ENCODE measurements around the gene LCN9. TPM values are rescaled to one million over a fixed set of nuclear protein-coding genes. Genes with fewer than 3 reads are reported as not detected.

Gene LCN9, protein sequence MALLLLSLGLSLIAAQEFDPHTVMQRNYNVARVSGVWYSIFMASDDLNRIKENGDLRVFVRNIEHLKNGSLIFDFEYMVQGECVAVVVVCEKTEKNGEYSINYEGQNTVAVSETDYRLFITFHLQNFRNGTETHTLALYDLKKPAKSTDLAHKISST
- not detected in 2 replicates for total RNA-seq

DNA sequence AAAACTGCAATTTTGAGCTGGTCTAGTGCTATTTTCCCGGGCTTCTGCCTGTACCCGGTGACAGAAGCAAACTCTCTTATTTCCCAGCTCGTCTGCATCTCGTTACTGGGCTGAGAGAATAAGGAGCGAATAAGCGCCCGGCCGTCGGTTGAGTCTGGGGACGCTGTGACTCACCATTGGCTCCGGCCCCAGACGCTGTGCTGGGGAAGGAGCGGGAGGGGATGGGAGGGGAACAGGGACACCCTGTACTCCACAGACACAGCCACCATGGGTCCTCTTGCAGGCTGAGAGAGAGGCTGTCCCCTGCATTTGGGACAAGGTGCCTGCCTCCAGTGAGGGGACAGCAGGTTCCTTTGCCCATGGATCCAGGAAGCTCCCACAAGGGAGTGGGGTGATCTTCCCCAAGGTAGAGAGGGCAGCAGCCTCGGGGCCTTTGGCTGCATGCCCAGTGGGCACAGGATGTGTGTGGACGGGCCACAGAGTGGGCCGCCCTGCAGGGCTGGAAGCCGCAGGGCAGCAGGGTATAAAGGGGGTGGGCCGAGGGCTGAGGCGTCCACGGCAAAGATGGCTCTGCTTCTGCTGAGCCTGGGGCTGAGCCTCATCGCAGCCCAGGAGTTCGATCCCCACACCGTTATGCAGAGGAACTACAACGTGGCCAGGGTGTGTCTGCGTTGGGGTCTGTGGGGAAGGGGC lies at the start of gene LCN9:
TSS of gene LCN9 (plus strand) at position 552 of the 693 bp plus-strand sequence. CDS start at position 565, 13 bp downstream.
- H3K9me3 Mint-ChIP-seq: no peaks in the 10 kb centered on the region
- intact Hi-C loops (cut with micrococcal nuclease): no loop called here
- H3K27me3 Mint-ChIP-seq (ENCODE audit: insufficient read depth): no peaks in the 10 kb centered on the region
- DNase-seq (ENCODE audit: low spot score): no peak
- no peak within 1 kb of the TSS for H3K27ac Mint-ChIP-seq
- H3K36me3 Mint-ChIP-seq (ENCODE audit: low read depth): no peaks in the 10 kb centered on the region
- H3K4me1 Mint-ChIP-seq (ENCODE audit: low read depth): no peaks in the 10 kb centered on the region
- no peak within 1 kb of the TSS for H3K4me3 Mint-ChIP-seq

DNA sequence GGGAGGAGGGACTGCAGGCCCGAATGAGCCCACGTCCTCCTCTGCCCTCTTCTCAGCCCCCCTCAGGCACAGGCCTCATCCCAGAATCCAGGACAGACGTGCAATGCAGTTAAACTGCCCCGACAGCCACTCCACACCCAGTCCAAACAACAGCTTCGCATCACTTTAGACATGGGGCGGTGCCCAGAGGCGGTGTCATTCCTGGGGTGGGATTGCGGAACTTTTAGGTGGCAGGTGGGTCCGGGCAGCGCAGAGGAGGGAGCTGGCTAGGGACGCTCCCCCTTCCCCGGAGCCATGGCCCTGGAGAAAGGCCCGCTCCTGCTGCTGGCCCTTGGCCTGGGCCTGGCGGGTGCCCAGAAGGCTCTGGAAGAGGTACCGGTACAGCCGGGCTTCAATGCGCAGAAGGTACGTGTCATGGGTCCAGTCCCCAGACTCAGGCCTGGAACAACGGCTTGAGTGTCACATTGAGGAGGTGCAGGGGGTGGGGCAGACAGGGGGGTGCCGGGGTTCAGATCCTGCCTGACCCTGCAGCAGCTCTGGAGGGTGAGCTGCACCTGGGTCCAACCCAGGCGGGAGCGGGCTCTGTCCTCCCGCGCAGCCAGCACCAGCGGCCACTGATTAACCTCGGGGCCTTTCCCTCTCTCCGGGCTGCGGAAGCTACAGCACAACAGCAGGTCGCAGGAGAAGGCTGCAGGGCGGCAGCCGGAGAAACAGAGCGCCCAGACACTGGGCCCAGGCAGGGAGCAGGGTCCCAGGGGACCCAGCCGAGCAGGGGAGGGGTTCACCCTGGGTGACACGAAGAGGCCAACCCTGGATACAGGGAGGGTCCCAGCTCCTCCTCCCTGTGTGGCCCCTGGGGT lies 48.9 kb upstream of the LCN9 start:
- H3K36me3 Mint-ChIP-seq (ENCODE audit: low read depth): no peaks in the 10 kb centered on the region
- no peak overlapping the region for H3K27ac Mint-ChIP-seq
- H3K4me3 Mint-ChIP-seq: no peak overlapping the region
- H3K27me3 Mint-ChIP-seq (ENCODE audit: insufficient read depth): no peaks in the 10 kb centered on the region
- no peaks in the 10 kb centered on the region for H3K9me3 Mint-ChIP-seq
- H3K4me1 Mint-ChIP-seq (ENCODE audit: low read depth): no peaks in the 10 kb centered on the region
- DNase-seq (ENCODE audit: low spot score): no peak
- intact Hi-C loops (cut with micrococcal nuclease): no loop called here

DNA sequence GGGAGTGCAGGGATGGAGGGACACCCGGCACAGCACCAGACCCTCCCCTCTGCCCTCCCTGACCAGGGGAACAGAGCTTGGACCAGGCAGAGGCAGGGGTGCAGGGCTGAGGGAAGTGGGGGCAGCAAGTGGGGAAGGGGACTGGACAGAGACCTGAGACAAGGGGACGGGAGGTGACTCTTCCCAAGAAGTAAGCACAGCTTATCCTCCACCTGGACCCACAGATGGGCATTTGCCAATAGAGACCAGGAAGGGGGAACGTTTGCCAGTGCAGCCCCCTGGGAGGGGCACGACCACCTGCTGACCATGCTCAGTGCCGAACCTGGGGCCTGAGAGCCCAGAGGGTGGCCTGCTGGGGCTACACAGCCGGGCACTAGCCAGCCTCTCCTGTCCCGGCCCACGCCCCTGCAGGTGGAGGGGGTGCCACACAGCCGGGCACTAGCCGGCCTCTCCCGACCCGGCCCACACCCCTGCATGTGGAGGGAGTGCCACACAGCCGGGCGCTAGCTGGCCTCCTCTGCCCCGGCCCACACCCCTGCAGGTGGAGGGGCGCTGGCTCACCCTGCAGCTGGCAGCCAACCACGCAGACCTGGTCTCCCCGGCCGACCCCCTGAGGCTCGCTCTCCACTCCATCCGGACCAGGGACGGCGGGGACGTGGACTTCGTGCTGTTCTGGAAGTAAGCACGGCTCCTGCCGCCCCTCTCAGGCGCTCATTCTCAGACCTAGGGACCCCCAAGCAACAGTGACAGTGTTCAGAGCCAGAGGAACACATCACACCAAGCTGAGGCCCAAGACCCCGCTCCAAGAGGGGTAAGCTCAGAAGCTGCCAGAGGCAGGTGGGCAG lies 48.1 kb upstream of the LCN9 start:
- H3K36me3 Mint-ChIP-seq (ENCODE audit: low read depth): no peaks in the 10 kb centered on the region
- no peak overlapping the region for H3K4me3 Mint-ChIP-seq
- no peak overlapping the region for H3K27ac Mint-ChIP-seq
- no peaks in the 10 kb centered on the region for H3K27me3 Mint-ChIP-seq (ENCODE audit: insufficient read depth)
- H3K9me3 Mint-ChIP-seq: no peaks in the 10 kb centered on the region
- no peaks in the 10 kb centered on the region for H3K4me1 Mint-ChIP-seq (ENCODE audit: low read depth)
- DNase-seq (ENCODE audit: low spot score): no peak
- intact Hi-C loops (cut with micrococcal nuclease): no loop called here

DNA sequence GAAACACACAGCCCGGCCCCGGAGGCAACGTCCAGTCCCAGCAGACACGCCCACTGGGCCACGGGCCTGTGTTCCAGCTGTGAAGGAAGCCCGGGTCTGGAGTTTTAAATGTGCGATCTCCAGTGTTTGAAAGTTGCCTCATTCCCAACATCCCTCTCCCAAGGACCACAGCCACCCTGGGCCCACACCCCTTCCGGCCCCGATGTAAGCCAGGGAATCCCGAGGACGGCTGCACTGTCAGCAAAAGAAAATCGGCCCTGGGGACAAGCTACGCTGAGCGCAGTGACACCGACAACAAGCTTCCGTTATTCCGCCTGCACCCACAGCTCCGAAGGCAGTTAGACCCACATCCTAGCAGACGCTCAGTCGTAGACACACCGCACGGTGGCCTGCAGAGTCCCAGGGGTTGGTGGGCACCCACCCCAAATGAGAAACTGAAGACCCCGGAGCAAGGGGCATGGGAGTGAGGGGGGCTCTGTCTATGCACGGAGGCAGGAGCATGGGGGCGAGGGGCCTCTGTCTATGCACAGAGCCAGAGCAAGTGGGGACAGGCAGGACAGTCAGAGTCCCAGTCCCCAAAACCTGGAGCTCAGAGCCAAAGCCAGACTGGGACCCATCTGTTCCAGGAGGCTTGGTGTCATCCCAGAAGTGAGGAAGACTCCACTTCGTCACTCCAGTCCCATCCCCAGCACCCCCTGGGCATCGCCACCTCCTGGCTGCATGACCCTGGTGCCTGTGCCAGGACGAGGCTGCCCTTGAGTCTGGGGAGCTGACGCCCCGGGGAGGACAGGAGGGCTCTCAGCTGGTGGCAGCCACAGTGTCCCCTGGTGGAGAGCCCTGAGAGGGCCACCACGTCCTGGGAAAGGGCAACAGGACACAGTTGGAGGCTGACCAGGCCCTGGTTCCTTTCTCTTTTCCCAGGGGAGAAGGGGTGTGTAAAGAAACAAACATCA lies 47.2 kb upstream of the LCN9 start:
- Mint-ChIP-seq H3K36me3 (ENCODE audit: low read depth) (no peaks in the 10 kb centered on the region), H3K27ac (no peak overlapping the region), H3K9me3 (no peaks in the 10 kb centered on the region), H3K4me3 (no peak overlapping the region), H3K27me3 (ENCODE audit: insufficient read depth) (no peaks in the 10 kb centered on the region), H3K4me1 (ENCODE audit: low read depth) (no peaks in the 10 kb centered on the region)
- intact Hi-C loops (cut with micrococcal nuclease): no loop called here
- DNase-seq (ENCODE audit: low spot score): no peak

DNA sequence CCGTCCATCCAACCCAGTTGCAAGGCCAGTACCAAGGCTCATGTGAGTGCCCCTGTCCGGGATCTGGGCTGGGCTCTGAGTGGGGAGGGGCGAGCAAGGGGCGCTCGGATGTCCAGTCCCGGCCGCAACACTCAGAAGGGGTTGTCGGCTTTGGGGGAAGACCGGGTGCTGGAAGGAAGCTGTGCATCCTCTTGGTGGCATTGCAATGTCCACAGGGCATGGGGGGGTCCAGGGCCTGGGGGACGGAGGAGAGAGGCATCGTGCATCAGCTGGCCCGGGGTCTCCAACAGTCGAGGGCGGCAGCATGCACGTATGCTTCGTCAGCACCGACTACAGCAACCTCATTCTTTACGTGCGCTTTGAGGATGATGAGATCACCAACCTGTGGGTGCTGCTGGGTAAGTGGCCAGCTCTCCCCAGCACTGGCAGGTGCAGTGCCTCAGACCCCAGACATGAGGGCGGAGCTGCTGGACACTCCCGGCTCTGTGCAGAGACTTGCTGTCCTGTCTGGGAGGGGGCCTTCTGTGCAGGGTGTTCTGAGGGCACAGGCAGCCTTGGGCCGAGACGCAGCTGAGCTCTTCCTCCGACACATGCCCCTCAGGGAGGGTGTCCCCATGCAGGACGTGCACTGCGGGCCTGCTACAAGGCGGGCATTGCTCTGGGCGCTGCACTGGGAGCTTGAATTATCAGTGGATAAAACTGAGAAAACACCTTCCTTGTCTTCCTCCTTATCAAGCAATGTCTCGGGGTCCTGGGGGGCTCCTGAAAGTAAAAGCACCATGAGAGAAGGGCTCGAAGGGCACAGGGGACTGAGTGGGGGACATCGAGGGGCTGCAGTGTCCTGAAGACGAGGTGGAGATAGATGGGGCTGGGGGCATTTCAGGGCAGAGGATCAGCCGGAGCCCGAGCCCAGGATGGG lies 46.2 kb upstream of the LCN9 start:
- H3K27ac Mint-ChIP-seq: no peak overlapping the region
- intact Hi-C loops (cut with micrococcal nuclease): no loop called here
- no peaks in the 10 kb centered on the region for H3K27me3 Mint-ChIP-seq (ENCODE audit: insufficient read depth)
- no peaks in the 10 kb centered on the region for H3K9me3 Mint-ChIP-seq
- no peak overlapping the region for H3K4me3 Mint-ChIP-seq
- H3K4me1 Mint-ChIP-seq (ENCODE audit: low read depth): no peaks in the 10 kb centered on the region
- no peaks in the 10 kb centered on the region for H3K36me3 Mint-ChIP-seq (ENCODE audit: low read depth)
- DNase-seq (ENCODE audit: low spot score): no peak

DNA sequence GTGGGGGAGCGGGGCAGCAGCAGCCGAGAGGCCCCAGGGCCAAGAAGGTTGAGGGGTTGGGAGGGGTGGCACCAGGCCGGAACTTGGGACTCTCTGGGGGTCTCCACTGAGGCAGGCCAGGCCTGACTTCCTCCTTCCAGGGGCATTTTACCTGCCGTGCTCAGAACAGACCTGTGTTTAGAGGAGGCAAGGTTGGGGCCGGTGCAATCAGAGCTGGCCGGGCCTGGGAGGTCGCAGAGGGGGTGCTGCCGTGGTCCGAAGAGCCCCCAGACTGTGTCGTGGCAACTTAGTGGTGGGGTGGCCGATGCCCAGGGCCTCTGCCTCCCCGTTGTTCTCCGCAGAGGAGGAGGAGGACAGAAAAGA lies 45.6 kb upstream of the LCN9 start:
- Mint-ChIP-seq H3K4me3 (no peak overlapping the region), H3K27me3 (ENCODE audit: insufficient read depth) (no peaks in the 10 kb centered on the region), H3K4me1 (ENCODE audit: low read depth) (no peaks in the 10 kb centered on the region), H3K36me3 (ENCODE audit: low read depth) (no peaks in the 10 kb centered on the region), H3K9me3 (no peaks in the 10 kb centered on the region), H3K27ac (no peak overlapping the region)
- DNase-seq (ENCODE audit: low spot score): no peak
- intact Hi-C loops (cut with micrococcal nuclease): no loop called here

DNA sequence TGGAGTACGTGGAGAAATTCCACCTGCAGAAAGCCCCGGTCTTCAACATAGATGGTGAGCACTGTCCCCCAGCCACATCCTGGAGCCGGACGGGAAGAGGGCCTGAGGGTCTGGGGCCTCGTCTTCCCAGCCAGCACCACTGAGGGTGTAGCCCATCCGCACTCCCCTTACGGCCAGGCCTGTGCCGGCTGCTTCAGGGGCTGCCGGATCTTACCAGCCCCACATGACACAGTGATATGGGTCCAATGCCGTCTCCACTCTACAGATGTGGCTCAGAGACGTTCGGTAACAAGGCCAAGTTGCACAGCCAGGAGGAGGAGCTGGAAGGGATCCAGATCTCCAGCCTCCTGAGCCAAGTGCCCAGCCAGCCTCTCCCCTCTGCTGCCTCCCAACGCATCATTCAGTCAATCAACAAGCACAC lies 45.1 kb upstream of the LCN9 start:
- H3K27ac Mint-ChIP-seq: no peak overlapping the region
- no peaks in the 10 kb centered on the region for H3K9me3 Mint-ChIP-seq
- H3K4me1 Mint-ChIP-seq (ENCODE audit: low read depth): no peaks in the 10 kb centered on the region
- H3K36me3 Mint-ChIP-seq (ENCODE audit: low read depth): no peaks in the 10 kb centered on the region
- DNase-seq (ENCODE audit: low spot score): no peak
- H3K27me3 Mint-ChIP-seq (ENCODE audit: insufficient read depth): no peaks in the 10 kb centered on the region
- intact Hi-C loops (cut with micrococcal nuclease): no loop called here
- H3K4me3 Mint-ChIP-seq: no peak overlapping the region

DNA sequence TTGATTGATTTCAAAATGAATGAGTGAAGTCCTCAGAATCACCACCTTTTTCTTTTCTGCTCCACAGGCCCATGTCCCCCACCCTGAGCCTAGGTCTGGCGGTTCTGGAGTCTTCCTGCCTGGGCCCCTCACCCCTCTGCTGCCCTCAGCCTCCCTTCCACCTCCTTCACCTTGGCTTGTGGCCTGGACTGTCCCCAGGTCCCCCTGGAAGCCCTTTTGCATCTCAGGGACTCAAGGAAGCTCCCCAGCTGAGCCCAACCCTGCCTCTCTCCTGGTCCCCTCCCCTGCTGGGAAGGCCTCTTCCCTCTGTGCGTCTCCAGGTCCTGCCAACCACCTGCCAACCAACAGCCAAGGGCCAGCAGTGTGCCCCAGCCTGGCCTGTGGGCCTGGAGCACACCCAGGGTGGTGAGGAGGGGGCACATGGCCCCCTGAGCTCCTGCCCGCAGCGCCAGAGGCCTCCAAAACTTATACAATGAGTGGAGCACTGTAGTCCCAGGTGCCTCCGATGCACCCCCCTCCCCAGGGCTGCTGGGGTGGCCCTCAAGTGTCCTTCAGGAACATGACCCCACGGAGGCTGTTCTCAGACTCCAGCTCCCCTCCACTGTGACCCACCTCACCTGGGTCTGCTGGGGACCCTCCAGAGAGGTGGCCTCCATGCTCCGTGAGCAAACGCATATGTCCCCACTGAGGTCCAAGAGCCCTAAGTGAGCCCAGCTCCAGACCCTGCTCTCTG lies 44.1 kb upstream of the LCN9 start:
- no peaks in the 10 kb centered on the region for H3K4me1 Mint-ChIP-seq (ENCODE audit: low read depth)
- DNase-seq (ENCODE audit: low spot score): no peak
- H3K27me3 Mint-ChIP-seq (ENCODE audit: insufficient read depth): no peaks in the 10 kb centered on the region
- no peaks in the 10 kb centered on the region for H3K36me3 Mint-ChIP-seq (ENCODE audit: low read depth)
- intact Hi-C loops (cut with micrococcal nuclease): no loop called here
- no peak overlapping the region for H3K27ac Mint-ChIP-seq
- no peaks in the 10 kb centered on the region for H3K9me3 Mint-ChIP-seq
- H3K4me3 Mint-ChIP-seq: no peak overlapping the region

DNA sequence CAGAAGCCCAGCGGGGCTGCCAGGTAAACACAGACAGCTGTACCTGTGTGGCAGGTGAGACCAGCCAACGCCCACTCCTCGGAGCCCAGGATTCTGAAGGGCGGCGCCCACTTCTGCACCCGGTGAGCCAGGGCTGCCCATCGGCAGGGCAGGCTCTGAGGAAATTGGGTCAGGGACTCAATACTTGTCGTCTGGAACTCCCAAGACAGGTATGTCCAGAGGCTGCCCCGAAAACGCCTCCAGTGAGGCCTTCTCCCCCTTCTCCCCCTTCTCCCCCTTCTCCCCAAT lies 43.6 kb upstream of the LCN9 start:
- intact Hi-C loops (cut with micrococcal nuclease): no loop called here
- no peak overlapping the region for H3K27ac Mint-ChIP-seq
- H3K27me3 Mint-ChIP-seq (ENCODE audit: insufficient read depth): no peaks in the 10 kb centered on the region
- DNase-seq (ENCODE audit: low spot score): no peak
- no peaks in the 10 kb centered on the region for H3K4me1 Mint-ChIP-seq (ENCODE audit: low read depth)
- no peaks in the 10 kb centered on the region for H3K36me3 Mint-ChIP-seq (ENCODE audit: low read depth)
- H3K4me3 Mint-ChIP-seq: no peak overlapping the region
- H3K9me3 Mint-ChIP-seq: no peaks in the 10 kb centered on the region

DNA sequence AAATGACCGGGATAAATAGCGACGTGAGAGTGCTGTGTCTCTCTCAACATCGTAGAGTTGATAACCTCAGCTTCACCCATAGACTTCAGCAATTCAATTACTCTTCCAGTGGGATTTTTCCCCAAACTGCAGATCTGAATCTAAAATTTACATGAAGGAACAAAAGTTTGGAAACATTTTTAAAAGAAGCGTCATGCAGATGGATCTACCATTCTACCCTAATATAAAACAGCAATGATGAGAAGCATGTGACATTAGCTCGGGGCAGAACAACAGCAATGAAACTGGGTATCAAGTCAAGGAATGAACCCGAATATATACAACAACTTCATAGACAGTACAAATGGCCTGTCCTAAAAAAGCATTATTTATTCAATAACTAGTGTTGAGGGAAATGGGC lies 42.6 kb upstream of the LCN9 start:
- no peaks in the 10 kb centered on the region for H3K9me3 Mint-ChIP-seq
- H3K36me3 Mint-ChIP-seq (ENCODE audit: low read depth): no peaks in the 10 kb centered on the region
- no peak overlapping the region for H3K4me3 Mint-ChIP-seq
- H3K27me3 Mint-ChIP-seq (ENCODE audit: insufficient read depth): no peaks in the 10 kb centered on the region
- H3K4me1 Mint-ChIP-seq (ENCODE audit: low read depth): no peaks in the 10 kb centered on the region
- DNase-seq (ENCODE audit: low spot score): no peak
- no peak overlapping the region for H3K27ac Mint-ChIP-seq
- intact Hi-C loops (cut with micrococcal nuclease): no loop called here

DNA sequence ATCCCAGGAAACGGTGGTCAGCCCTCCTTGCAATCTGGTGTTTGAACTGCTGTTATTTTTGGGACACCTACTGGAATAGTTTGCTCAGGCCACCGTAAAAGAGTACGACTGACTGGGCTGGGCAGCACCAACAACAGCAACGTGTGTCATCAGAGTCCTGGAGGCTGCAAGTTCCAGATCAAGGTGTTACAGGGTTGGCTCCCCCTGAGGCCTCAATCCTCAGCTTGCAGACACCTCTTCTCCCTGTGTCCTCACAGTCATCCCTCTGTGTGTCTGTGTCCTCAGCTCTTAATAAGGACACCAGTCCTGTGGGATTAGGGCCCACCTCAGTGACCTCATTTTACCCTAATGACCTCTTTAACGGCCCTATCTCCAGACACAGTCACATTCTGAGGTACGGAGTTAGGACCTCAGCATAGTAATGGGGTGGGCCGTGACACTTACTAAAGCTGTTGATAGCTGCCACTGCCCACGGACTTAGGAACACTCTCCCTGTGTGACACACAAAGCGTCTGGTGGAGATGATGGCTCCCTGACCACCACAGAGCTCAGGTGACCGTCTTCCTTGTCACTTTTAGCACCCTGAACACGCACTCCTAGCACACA lies 40.6 kb upstream of the LCN9 start:
- DNase-seq (ENCODE audit: low spot score): no peak
- Mint-ChIP-seq H3K27me3 (ENCODE audit: insufficient read depth) (no peaks in the 10 kb centered on the region), H3K36me3 (ENCODE audit: low read depth) (no peaks in the 10 kb centered on the region), H3K9me3 (peaks cover 4% of the 10 kb centered on the region), H3K4me3 (no peak overlapping the region), H3K27ac (no peak overlapping the region), H3K4me1 (ENCODE audit: low read depth) (no peaks in the 10 kb centered on the region)
- intact Hi-C loops (cut with micrococcal nuclease): no loop called here

Measured in activated T-helper 1 cell treated with anti-CD3 and anti-CD28 coated beads, Interleukin-12 subunit alpha, Interleukin-12 subunit beta, Interleukin-2, Interleukin-4 antibody, amounts not matched to agents 30 ng/mL and 10 ng/mL and 1 ng/mL, durations not matched to agents 14 hours and 24 hours and 36 hours (primary cell).